ENCODE measurements around the gene KRTAP12-3. TPM values are rescaled to one million over a fixed set of nuclear protein-coding genes. Genes with fewer than 3 reads are reported as not detected.

KRTAP12-3 gene
- total RNA-seq, 2 experiments from 2014 or later = not detected

DNA sequence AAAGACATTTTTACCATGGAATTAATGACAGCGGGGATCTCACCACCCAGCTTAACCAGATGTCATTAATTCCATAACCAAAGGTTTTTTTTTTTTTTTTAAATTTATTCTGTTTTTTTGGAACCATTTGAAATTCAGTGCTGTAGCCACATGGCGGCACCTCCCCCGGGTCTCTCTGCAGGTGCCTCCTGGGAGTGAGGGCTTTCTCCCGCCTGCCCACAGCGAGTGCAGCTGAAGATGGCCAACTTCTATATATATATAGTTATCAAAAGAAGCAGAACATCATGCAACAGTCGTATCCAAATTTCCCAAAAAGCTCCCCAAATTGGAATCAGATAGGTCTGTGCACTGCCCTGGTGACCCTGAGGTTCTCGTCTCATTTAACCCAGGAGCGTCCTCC lies 42.3 kb upstream of the KRTAP12-3 start:
- intact Hi-C loops (cut with micrococcal nuclease; ENCODE audit: unreplicated experiment) = no loop called here
- no peaks in the 10 kb centered on the region for H3K79me2 ChIP-seq (ENCODE audit: insufficient read depth, low read depth, low read length)
- H3K9me2 ChIP-seq (ENCODE audit: insufficient read depth, low read length) = no peaks in the 10 kb centered on the region
- no peak for TF ChIP-seq EZH2phosphoT487 (IDR thresholded peaks at IDR 0.05; ENCODE audit: borderline replicate concordance, low read depth, low read length)
- TF ChIP-seq, protein P1, sequence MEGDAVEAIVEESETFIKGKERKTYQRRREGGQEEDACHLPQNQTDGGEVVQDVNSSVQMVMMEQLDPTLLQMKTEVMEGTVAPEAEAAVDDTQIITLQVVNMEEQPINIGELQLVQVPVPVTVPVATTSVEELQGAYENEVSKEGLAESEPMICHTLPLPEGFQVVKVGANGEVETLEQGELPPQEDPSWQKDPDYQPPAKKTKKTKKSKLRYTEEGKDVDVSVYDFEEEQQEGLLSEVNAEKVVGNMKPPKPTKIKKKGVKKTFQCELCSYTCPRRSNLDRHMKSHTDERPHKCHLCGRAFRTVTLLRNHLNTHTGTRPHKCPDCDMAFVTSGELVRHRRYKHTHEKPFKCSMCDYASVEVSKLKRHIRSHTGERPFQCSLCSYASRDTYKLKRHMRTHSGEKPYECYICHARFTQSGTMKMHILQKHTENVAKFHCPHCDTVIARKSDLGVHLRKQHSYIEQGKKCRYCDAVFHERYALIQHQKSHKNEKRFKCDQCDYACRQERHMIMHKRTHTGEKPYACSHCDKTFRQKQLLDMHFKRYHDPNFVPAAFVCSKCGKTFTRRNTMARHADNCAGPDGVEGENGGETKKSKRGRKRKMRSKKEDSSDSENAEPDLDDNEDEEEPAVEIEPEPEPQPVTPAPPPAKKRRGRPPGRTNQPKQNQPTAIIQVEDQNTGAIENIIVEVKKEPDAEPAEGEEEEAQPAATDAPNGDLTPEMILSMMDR (conservative IDR thresholded peaks at IDR 0.05; ENCODE audit: low read length) = no peak
- H4K20me1 ChIP-seq (ENCODE audit: insufficient read depth, low read length) = no peaks in the 10 kb centered on the region
- H3K27ac ChIP-seq (ENCODE audit: low read depth, low read length, poor library complexity, severe bottlenecking) = no peak overlapping the region
- BruUV-seq (replicated peaks) = no TSS peak
- ChIA-PET CTCF (ENCODE audit: unreplicated experiment) (no interaction called here), POLR2A (interaction anchor here (0.6 kb wide), 1 partner anchor 1039 kb away, joined by 3 read pairs; no protein-coding TSS in a partner anchor)
- H3K4me3 ChIP-seq (ENCODE audit: low read depth, low read length, poor library complexity, severe bottlenecking) = no peak overlapping the region
- no peak overlapping the region for H3K4me2 ChIP-seq (ENCODE audit: low read length)
- H3K4me1 ChIP-seq (ENCODE audit: insufficient read depth, low read length, poor library complexity, severe bottlenecking) = peaks cover 12% of the 10 kb centered on the region
- H3K36me3 ChIP-seq (ENCODE audit: insufficient read depth, low read length) = no peaks in the 10 kb centered on the region
- H3K9me3 ChIP-seq (ENCODE audit: low read length) = peaks cover 13% of the 10 kb centered on the region; the same call in 1 of the 2 replicates
- DNase-seq (ENCODE audit: low spot score) = no peak
- H2AFZ ChIP-seq (ENCODE audit: low read length) = no peak overlapping the region

DNA sequence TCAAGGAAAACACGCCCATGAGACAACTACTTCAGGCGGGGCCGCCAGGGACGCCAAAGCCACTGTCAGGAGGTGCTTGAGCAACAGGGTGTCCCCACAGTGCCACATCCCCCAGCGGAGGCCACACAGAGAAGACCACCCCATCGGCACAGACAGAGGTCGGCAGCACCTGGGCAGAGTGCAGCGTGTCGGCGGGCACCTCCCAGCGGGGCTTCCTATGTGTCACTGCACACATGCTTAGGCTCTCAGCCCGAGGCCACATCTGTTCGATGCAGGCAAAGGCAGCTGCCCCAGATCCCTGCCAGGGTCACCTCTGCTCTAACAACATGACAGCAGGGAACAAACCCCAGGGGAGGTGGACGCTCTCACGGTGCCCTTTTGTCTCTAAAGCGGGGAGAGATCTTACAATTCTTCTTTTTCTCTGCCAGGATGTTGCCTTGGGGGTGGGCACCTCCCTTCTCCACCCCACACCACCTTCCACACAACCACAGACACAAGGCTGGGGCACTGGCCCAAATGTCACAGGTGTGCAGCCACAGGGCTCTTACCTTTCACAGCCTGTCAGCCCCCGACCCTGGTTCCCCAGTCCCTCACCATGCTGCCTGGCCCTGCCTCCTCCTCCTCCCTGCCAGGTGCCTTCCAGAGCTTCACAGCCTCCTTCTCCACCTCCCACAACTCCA lies 41.7 kb upstream of the KRTAP12-3 start:
- H4K20me1 ChIP-seq (ENCODE audit: insufficient read depth, low read length) = no peaks in the 10 kb centered on the region
- H3K4me3 ChIP-seq (ENCODE audit: low read depth, low read length, poor library complexity, severe bottlenecking) = no peak overlapping the region
- H3K79me2 ChIP-seq (ENCODE audit: insufficient read depth, low read depth, low read length) = no peaks in the 10 kb centered on the region
- H3K27ac ChIP-seq (ENCODE audit: low read depth, low read length, poor library complexity, severe bottlenecking) = no peak overlapping the region
- H3K9me2 ChIP-seq (ENCODE audit: insufficient read depth, low read length) = no peaks in the 10 kb centered on the region
- ChIA-PET POLR2A (no interaction called here), CTCF (ENCODE audit: unreplicated experiment) (no interaction called here)
- H2AFZ ChIP-seq (ENCODE audit: low read length) = no peak overlapping the region
- BruUV-seq (replicated peaks) = no TSS peak
- H3K4me2 ChIP-seq (ENCODE audit: low read length) = no peak overlapping the region
- no peak for DNase-seq (ENCODE audit: low spot score)
- H3K9me3 ChIP-seq (ENCODE audit: low read length) = peaks cover 13% of the 10 kb centered on the region; the same call in 1 of the 2 replicates
- TF ChIP-seq, protein P1 (conservative IDR thresholded peaks at IDR 0.05; ENCODE audit: low read length) = no peak
- TF ChIP-seq EZH2phosphoT487 (IDR thresholded peaks at IDR 0.05; ENCODE audit: borderline replicate concordance, low read depth, low read length) = no peak
- intact Hi-C loops (cut with micrococcal nuclease; ENCODE audit: unreplicated experiment) = no loop called here
- no peaks in the 10 kb centered on the region for H3K36me3 ChIP-seq (ENCODE audit: insufficient read depth, low read length)
- H3K4me1 ChIP-seq (ENCODE audit: insufficient read depth, low read length, poor library complexity, severe bottlenecking) = peaks cover 12% of the 10 kb centered on the region

DNA sequence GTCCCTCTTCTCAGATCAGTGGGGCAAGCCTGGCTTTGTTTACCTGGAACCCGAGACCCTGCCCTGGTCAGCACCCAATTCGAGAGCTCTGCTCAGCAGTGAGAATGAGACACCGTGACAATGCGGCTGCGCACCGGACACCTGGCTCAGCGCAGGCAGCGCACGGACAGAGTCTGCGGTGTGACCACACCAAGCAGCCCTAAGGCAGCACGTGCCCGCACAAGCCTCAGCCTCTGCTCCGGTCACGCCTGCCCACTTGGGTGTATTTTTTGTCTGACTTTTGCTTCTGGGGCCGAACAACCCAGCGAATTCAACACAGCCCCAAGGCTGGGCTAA lies 41.2 kb upstream of the KRTAP12-3 start:
- TF ChIP-seq, protein P1 (conservative IDR thresholded peaks at IDR 0.05; ENCODE audit: low read length) = no peak
- no peak for TF ChIP-seq EZH2phosphoT487 (IDR thresholded peaks at IDR 0.05; ENCODE audit: borderline replicate concordance, low read depth, low read length)
- H3K4me2 ChIP-seq (ENCODE audit: low read length) = no peak overlapping the region
- no peak for DNase-seq (ENCODE audit: low spot score)
- no peaks in the 10 kb centered on the region for H3K36me3 ChIP-seq (ENCODE audit: insufficient read depth, low read length)
- no peaks in the 10 kb centered on the region for H3K79me2 ChIP-seq (ENCODE audit: insufficient read depth, low read depth, low read length)
- CTCF ChIA-PET (ENCODE audit: unreplicated experiment) = no interaction called here
- no TSS peak for BruUV-seq (replicated peaks)
- no peak overlapping the region for H2AFZ ChIP-seq (ENCODE audit: low read length)
- no peaks in the 10 kb centered on the region for H3K9me2 ChIP-seq (ENCODE audit: insufficient read depth, low read length)
- peaks cover 13% of the 10 kb centered on the region; the same call in 1 of the 2 replicates for H3K9me3 ChIP-seq (ENCODE audit: low read length)
- POLR2A ChIA-PET = no interaction called here
- intact Hi-C loops (cut with micrococcal nuclease; ENCODE audit: unreplicated experiment) = no loop called here
- H3K27ac ChIP-seq (ENCODE audit: low read depth, low read length, poor library complexity, severe bottlenecking) = no peak overlapping the region
- H3K4me3 ChIP-seq (ENCODE audit: low read depth, low read length, poor library complexity, severe bottlenecking) = no peak overlapping the region
- no peaks in the 10 kb centered on the region for H4K20me1 ChIP-seq (ENCODE audit: insufficient read depth, low read length)
- H3K4me1 ChIP-seq (ENCODE audit: insufficient read depth, low read length, poor library complexity, severe bottlenecking) = peaks cover 12% of the 10 kb centered on the region

Data from OCI-LY7 (cell line).